HG03342 (cell line): ENCODE measurements around the gene TWSG1.
"Not testable (repeated sequence)": the region's sequence is repeated elsewhere in the genome, so short reads cannot be mapped to it uniquely, and the experiment has no call there.

Source experiments
- ATAC-seq: cut with Tn5 transposase; IDR thresholded peaks from one replicate; pipeline ENCODE4 v1.9.1; 2021; ENCODE audit warnings: mild to moderate bottlenecking, moderate library complexity; ENCODE audit not compliant: unreplicated experiment

TWSG1 gene

GRCh38 chr18:9334973-9335696 lies 562 bp downstream of the TWSG1 start:
- ATAC-seq, result peak; percentile 37

GRCh38 chr18:9335697-9336045 lies 1.1 kb downstream of the TWSG1 start:
- no peak for ATAC-seq

GRCh38 chr18:9336827-9337226 lies 2.3 kb downstream of the TWSG1 start:
- no peak for ATAC-seq

GRCh38 chr18:9337873-9338272 lies 3.3 kb downstream of the TWSG1 start:
- no peak for ATAC-seq

GRCh38 chr18:9340472-9340871 lies 5.9 kb downstream of the TWSG1 start:
- no peak for ATAC-seq

GRCh38 chr18:9343577-9343976 lies 9.0 kb downstream of the TWSG1 start:
- no peak for ATAC-seq

- no peak for ATAC-seq
Observed at GRCh38 chr18:9346775-9347174, 12.2 kb downstream of the TWSG1 start.

- no peak for ATAC-seq
Observed at GRCh38 chr18:9348079-9348671, 13.6 kb downstream of the TWSG1 start.

GRCh38 chr18:9348766-9349165 lies 14.2 kb downstream of the TWSG1 start:
- ATAC-seq, result no peak

- ATAC-seq, result peak; percentile 82
Observed at GRCh38 chr18:9353596-9353995, 19.0 kb downstream of the TWSG1 start.

- peak; percentile 61 for ATAC-seq
Observed at GRCh38 chr18:9354256-9354655, 19.7 kb downstream of the TWSG1 start.

- no peak for ATAC-seq
Observed at GRCh38 chr18:9356976-9357375, 22.4 kb downstream of the TWSG1 start.

- ATAC-seq, result no peak
Observed at GRCh38 chr18:9359796-9360195, 25.2 kb downstream of the TWSG1 start.

- no peak for ATAC-seq
Observed at GRCh38 chr18:9361191-9361590, 26.6 kb downstream of the TWSG1 start.

- no peak for ATAC-seq
Observed at GRCh38 chr18:9362869-9363268, 28.3 kb downstream of the TWSG1 start.

- ATAC-seq, result no peak
Observed at GRCh38 chr18:9364242-9364641, 29.7 kb downstream of the TWSG1 start.

- no peak for ATAC-seq
Observed at GRCh38 chr18:9365406-9365805, 30.8 kb downstream of the TWSG1 start.

- ATAC-seq, result no peak
Observed at GRCh38 chr18:9366126-9366714, 31.6 kb downstream of the TWSG1 start.

GRCh38 chr18:9373254-9373653 lies 38.7 kb downstream of the TWSG1 start:
- ATAC-seq, result not testable (repeated sequence)

- ATAC-seq, result no peak
Observed at GRCh38 chr18:9379118-9379517, 44.5 kb downstream of the TWSG1 start.

- ATAC-seq, result no peak
Observed at GRCh38 chr18:9380101-9380500, 45.5 kb downstream of the TWSG1 start.

- ATAC-seq, result no peak
Observed at GRCh38 chr18:9380621-9381395, 46.2 kb downstream of the TWSG1 start.
